Choroid plexus epithelial cell (primary cell): ENCODE data around the gene OR52E6.

ENCODE experiments used
- DNase-seq: peaks from one replicate; pipeline ENCODE4 v3.0.0-alpha.2; 2010; ENCODE audit warnings: low read depth
- H3K4me3 ChIP-seq: 2 replicates; pipeline ENCODE4 v1.5.1; 2011; ENCODE audit warnings: low read depth, mild to moderate bottlenecking, control low read depth, low read length, moderate library complexity
- TF ChIP-seq, protein P1 (sequence below): conservative IDR thresholded peaks from 2 replicates; pipeline ENCODE4 v1.5.1; 2011; ENCODE audit warnings: low read depth, mild to moderate bottlenecking, control low read depth, inconsistent platforms, low read length, moderate library complexity

OR52E6 gene

DNA sequence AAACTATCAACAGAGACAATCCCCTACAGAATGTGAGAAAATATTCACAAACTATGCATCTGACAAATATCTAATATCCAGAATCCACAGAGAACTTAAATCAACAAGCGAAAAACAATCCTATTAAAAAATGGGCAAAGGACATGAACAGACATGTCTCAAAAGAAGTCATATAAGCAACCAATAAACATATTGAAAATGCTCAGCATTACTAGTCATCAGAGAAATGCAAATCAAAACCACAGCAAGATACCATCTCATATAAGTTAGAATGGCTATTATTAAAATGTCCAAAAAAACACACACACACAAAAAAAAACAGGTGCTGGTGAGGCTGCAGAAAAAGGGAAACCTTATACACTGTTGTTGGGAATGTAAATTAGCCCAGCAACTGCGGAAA is 24.1 kb upstream of the OR52E6 start:
- TF ChIP-seq, protein P1, sequence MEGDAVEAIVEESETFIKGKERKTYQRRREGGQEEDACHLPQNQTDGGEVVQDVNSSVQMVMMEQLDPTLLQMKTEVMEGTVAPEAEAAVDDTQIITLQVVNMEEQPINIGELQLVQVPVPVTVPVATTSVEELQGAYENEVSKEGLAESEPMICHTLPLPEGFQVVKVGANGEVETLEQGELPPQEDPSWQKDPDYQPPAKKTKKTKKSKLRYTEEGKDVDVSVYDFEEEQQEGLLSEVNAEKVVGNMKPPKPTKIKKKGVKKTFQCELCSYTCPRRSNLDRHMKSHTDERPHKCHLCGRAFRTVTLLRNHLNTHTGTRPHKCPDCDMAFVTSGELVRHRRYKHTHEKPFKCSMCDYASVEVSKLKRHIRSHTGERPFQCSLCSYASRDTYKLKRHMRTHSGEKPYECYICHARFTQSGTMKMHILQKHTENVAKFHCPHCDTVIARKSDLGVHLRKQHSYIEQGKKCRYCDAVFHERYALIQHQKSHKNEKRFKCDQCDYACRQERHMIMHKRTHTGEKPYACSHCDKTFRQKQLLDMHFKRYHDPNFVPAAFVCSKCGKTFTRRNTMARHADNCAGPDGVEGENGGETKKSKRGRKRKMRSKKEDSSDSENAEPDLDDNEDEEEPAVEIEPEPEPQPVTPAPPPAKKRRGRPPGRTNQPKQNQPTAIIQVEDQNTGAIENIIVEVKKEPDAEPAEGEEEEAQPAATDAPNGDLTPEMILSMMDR: no peak
- DNase-seq: no peak
- H3K4me3 ChIP-seq: no peak overlapping the region

DNA sequence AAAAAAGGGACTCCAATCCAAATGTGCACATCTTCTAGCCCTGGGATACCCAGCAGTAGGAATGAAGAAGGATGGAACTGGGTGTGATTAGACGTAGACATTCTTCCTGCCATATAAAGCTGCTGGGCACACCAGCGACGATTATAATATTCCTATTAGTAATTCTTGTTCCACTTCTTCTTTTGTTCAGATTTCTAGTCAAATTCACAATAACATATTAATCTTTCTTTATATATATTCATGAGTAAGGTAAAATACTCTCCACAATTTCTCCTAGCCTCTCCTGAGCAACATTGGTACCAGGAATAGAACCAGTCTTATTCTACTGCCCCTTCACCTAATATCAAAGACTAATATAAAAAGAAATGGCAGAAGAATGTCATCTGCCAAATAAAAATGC is 15.9 kb upstream of the OR52E6 start, which contains the start of gene OR52E8:
Gene OR52E8, minus strand, starts transcription at position 101 of the 400 bp plus-strand sequence. Its CDS starts 0 bp downstream, at position 101.
- no peak for DNase-seq
- TF ChIP-seq, protein P1: no peak
- no peak within 1 kb of the TSS for H3K4me3 ChIP-seq

DNA sequence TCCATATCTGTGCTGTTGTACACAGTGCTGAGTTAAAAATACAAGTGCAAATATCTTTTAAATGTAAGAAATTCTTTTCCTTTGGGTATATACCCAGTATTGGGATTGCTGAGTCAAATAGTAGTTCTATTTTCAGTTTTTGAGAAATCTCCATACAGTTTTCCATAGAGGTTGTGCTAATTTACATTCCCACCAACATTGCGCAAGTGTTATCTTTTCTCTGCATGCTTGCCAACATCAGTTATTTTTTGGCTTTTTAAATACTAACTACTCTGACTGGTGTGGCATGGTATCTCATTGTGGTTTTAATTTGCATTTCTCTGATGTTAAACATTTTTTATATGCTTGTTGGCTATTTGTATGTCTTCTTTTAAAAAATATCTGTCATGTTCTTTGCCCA is 9.3 kb upstream of the OR52E6 start:
- TF ChIP-seq, protein P1: no peak
- no peak for DNase-seq
- no peak overlapping the region for H3K4me3 ChIP-seq

DNA sequence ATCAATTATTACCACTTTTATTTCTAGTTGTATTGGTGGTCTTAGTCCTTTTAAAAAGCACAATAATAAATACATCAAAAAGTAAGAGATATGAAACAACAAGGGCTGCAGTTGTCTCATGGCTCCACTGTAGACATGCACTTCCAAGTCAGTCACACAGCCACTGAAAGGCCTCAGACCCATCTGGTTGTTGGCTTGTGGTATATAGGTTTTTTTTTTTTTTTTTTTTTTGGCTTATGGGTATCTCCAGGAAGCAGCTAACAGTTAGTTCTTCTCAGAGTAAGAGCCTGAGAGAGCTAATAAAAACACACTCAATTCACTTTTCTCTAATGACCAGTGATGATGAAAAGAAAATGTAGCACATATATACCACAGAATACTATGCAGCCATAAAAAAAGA is 6.0 kb upstream of the OR52E6 start:
- TF ChIP-seq, protein P1: no peak
- H3K4me3 ChIP-seq: no peak overlapping the region
- no peak for DNase-seq

DNA sequence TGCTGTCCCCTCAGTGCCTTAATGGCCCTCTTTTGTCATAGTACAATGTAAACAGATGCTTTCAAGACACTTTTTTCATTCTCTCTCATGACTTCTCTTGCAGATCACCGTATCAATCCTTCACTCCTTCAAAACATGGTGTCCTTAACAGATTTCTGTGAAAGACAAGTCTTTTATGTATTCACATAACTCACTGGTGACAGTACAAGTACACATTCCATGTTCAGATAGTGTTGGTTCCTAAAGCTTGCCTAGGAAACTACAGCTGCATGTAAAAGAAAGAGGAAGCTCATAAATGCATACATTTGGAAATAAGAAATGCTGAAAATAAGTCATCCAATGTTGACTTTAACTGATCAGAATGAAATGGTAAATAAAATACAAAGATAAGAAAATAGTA is 5.0 kb upstream of the OR52E6 start:
- TF ChIP-seq, protein P1: no peak
- DNase-seq: no peak
- no peak overlapping the region for H3K4me3 ChIP-seq

DNA sequence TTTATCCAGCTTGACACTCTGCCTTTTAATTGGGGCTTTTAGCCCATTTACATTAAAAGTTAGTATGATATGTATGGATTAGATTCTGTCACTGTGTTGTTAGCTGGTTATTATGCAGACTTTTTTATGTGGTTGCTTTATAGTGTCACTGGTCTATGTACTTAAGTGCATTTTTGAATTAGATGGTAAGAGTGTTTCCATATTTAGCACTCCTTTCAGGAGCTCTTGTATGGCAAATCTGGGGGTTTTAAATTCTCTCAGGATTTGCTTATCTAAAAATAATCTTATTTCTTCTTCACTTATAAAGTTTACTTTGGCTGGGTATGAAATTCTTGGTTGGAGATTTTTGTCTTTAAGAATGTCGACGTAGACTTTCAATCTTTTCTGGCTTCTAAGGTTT is 4.0 kb downstream of the OR52E6 start:
- DNase-seq: no peak
- no peak overlapping the region for H3K4me3 ChIP-seq
- TF ChIP-seq, protein P1: no peak

DNA sequence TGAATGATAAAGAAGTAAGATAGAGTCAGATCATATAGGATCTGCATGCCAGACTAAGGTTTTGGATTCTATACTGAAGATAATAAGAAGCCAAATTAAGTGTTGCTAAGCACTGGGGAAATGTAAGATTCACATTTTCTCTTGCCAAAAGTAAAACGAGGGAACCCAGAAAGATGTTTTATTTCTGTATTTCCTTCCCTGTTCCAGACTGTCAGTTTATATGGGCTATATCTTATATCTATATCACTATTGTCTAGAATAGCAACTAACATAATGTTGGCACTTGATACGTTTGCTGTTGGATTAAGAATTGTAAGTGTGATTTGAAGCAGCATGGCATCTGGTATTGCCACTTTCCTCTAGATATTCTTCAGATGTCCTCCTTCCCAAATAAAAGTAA is 8.3 kb downstream of the OR52E6 start:
- DNase-seq: no peak
- no peak overlapping the region for H3K4me3 ChIP-seq
- TF ChIP-seq, protein P1: no peak
